IPS-NIHi7 (cell line): ENCODE measurements around the gene STX1B.
"Not testable (repeated sequence)": the region's sequence is repeated elsewhere in the genome, so short reads cannot be mapped to it uniquely, and the experiment has no call there.

Source experiments
- DNase-seq: peaks from one replicate; pipeline ENCODE4 v3.0.0; 2012; ENCODE audit warnings: mixed read lengths; ENCODE audit errors: extremely low spot score

STX1B gene

DNA sequence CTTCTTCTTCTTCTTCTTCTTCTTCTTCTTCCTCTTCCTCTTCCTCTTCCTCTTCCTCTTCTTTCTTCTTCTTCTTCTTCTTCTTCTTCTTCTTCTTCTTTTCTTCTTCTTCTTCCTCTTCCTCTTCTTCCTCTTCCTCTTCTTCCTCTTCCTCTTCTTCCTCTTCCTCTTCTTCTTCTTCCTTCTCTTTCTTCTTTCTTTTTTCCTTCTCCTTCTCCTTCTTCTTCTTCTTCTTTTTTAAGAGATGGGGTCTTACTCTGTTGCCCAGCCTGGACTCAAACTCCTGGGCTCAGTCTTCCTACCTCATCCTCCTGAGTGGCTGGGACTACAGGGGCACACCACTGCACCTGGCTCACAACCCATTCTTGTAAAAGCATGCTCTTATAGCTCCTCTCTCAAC, 2.9 kb upstream of the STX1B start:
- DNase-seq: not testable (repeated sequence)

- DNase-seq: not testable (repeated sequence)
These were observed 1.4 kb upstream of the STX1B start for GRCh38 chr16:31011815-31012214.

DNA sequence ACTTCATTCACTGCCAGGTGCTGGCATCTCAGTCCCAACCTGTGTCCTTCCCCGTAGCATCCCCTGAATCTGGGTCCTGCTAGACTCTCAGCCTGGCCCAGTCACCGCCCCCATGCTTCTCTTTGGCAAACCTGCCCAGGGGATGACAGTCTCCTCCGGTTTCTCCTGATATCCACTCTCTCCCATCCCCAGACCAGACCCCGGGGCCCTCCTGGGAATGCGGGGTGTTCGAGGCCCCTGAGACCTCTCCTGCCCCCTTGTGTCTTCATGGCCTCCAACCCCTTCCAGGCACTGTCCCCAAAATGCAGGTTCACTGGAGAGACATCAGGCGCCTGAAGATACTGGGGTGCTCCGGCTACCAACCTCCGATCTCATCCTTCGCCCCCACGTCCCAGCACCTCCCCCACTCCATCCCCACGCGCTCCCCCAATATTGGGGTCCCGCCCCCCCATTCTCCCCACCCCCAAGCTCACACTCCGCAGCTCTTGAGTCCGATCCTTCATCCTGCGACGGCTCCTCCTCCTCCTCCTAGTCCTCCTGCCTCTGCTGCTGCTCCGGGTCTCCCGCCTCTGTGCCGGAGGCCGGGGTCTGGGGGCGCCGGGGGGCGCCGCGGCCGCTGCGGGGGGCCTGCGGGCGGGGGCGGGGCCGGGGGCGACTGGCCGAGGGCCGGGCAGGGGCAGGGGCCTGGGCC, 399 bp downstream of the STX1B start:
- peak; percentile 41 for DNase-seq

- no peak for DNase-seq
These were observed 1.3 kb downstream of the STX1B start for GRCh38 chr16:31009120-31009519.

- DNase-seq: no peak
These were observed 1.9 kb downstream of the STX1B start for GRCh38 chr16:31008551-31008950.

GRCh38 chr16:31008149-31008548, 2.3 kb downstream of the STX1B start:
- DNase-seq: no peak

DNA sequence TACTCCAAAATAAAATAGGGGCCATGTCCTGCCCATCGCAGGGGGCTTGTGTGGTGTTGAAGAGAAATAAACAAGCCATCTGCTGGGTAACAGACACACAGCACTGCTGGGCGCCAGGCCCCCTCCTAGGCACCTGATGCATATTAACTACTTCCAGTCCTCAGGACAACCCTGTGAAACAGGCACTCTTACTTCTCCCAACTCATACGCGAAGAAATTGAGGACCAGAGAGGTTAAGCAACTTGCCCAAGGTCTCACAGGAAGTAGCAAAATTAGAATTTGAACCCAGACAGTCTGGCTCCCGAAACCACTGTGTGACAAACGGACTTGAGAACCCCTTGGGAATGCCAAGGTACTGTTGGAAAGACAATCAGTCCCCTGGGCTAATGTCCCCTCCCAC, 2.8 kb downstream of the STX1B start:
- DNase-seq: no peak

DNA sequence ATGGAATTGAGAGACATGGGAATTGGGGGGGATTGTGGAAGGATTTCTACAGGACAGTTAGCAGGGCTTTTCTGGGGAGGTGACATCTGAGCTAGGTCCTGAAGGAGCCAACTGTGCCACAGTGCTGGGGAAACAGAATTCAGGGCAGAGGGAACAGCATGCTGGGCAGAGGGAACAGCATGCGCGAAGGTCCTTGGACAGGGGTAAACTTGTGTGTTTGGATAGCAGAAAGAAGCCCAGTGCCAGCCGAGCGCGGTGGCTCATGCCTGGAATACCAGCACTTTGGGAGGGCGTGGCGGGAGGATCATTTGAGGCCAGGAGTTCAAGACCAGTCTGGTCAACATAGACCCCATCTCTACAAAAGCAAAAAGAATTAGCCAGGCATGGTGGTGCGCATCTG, 3.8 kb downstream of the STX1B start:
- no peak for DNase-seq

DNA sequence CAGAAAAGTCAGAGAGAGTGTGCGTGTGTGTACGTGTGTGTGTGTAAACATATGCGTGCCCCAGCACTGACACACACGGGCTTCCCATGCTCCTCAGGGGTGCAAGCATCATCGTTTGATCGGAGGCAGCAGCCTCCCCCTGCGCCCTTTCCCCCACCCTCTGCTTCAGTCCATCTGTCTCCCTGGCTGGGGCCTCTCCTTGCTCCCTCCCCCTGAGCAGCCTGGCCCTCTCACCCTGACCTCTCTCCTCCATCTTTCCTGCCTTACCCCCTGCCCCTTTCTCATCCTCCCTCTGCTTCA, 4.4 kb downstream of the STX1B start:
- DNase-seq: no peak

DNA sequence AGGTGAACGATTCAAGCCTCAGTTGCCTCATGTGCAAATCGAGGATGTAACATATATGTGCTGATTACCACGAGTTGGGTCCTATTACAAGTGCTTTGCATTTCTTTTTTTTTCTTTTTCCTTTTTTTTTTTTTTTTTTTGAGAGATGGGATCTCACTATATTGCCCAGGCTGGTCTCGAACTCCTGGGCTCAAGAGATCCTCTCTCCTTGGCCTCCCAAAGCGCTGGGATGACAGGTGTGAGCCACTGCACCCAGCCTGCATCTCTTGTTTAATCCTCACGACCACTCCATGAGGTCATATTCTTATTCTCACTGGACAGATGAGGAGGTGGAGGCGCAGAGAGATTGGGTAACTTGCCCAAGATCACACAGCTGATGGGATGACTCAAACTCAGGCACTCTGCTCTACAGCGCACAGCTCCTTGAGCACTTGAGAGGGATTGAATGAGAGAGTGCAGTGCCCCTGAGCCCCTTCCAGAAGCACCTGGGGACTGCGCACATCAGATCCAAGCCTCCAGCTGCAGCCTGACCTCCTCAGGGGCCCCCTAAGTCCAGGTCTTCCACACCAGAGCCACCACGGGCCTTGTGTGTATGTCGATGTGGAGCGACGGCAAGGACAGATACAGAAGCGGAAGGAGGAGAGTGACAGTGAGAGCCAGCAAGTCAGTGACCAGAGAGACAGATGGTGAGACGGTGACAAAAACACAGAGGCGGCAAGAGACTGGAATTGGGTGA, 4.9 kb downstream of the STX1B start:
- no peak for DNase-seq

GRCh38 chr16:31004658-31005057, 5.8 kb downstream of the STX1B start:
- no peak for DNase-seq

DNA sequence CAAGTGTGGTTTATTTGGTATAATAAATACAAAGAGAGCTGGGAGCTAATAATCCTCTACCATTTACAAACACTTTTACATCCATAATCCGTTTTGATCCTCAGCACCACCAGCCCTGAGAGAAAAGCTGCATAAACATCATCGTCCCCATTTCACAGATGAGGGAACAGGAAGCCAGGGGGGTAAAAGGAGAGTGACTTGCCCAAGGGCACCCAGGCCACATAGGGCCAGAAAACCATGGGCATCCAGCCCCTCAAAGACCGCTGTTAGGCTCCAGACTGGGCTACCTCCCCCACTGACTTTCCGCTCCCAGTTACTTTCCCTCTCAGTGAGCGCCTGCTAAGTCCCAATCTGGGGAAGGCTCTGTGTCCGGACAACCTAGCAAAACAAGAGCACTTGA, 6.7 kb downstream of the STX1B start:
- no peak for DNase-seq

DNA sequence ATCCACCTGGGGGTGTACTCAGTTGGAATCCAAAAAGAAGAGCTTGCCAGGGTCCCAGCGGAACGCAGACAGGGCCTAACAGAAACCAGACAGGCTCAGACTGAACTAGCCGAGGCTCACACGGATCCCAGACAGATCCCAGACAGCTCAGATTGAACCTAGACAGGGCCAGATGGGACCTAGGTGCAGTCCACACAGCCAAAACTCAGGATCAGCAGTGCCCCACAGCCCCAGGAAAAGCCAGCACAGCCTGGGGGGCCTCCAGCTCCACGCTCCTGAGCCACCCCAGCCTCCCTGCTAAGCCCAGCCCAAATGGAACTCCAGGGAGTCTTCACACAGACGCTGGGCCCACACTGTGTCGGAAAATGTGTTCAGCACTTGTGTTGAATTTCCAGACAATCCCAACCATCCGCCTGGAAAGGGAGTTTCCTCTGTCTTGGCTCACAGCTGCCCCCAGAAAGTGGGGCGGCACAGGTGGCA, 7.5 kb downstream of the STX1B start:
- DNase-seq: no peak

GRCh38 chr16:31002250-31002700, 8.2 kb downstream of the STX1B start:
- no peak for DNase-seq

- no peak for DNase-seq
These were observed 8.8 kb downstream of the STX1B start for GRCh38 chr16:31001507-31002249.

DNA sequence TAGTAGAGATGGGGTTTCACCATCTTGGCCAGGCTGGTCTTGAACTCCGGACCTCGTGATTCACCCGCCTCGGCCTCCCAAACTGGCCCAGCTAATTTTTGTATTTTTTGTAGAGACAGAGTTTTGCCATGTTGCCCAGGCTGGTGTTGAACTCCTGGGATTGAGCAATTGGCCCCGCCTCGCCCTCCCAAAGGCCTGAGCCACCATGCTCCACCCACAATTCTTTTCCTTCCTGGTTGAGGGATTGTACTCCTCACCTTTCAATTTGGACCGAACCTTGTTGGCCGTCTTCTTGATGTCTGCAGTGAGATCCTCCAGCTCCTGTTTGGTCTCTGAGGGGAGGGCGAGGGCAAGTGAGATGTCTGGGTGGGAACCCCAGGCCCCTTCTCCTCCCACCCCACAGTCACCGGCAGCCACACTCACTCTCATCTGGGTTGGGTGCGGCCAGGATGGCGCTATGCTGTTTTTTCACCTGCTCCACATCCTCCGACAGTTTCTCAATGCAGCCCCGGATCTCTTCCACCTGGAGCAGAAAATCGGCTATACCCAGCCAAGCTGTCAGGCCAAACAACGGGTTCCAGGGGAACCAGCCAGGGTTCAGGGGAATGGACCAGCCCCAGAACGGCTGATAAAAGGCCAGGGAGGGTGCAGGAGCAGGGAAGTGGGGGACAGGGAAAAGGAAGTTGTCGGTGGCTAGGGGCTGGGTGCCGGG, 9.6 kb downstream of the STX1B start:
- DNase-seq: no peak

DNA sequence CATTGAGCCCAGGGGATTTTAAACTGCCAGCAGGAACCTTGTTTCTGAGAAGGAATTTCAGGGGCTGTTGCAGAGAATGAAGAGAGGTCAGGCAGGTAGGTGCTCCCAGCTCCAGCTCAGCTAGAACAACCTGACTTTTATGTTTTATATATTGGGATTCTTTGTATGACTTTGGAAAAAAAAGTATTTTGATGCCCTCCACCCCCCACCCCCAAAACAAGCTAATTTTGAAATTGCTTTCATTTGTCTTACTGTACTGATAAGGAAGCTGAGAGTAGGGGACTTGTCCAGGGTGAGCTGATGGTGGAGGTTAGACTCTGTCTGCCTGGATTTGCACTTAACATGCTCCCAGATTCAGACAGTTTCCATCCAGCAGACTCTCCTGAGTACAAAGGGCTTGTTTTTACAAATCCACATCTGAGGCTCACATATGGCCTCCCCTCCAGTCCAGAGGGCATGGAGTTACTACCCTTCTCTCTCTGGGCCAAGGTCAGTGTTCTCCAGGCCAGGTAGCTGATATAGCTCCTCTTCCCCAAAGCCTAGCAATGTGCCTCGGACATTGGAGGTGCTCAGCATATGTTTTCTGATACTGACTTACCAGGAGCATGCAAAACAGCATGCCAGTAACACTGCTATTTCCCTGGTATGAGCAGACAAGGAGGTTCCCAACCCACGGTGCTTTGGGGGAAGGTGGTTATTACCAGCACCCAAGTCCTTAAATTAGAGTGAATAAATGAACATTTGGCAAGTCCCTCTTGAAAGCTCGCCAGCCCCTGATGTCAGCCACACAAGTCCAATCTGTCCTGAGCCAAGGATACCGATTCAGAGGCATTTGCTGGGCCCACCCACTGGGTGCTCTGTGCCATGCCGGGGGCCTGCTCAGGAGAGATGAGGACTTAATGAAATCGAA, 11.3 kb downstream of the STX1B start:
- DNase-seq: no peak

DNA sequence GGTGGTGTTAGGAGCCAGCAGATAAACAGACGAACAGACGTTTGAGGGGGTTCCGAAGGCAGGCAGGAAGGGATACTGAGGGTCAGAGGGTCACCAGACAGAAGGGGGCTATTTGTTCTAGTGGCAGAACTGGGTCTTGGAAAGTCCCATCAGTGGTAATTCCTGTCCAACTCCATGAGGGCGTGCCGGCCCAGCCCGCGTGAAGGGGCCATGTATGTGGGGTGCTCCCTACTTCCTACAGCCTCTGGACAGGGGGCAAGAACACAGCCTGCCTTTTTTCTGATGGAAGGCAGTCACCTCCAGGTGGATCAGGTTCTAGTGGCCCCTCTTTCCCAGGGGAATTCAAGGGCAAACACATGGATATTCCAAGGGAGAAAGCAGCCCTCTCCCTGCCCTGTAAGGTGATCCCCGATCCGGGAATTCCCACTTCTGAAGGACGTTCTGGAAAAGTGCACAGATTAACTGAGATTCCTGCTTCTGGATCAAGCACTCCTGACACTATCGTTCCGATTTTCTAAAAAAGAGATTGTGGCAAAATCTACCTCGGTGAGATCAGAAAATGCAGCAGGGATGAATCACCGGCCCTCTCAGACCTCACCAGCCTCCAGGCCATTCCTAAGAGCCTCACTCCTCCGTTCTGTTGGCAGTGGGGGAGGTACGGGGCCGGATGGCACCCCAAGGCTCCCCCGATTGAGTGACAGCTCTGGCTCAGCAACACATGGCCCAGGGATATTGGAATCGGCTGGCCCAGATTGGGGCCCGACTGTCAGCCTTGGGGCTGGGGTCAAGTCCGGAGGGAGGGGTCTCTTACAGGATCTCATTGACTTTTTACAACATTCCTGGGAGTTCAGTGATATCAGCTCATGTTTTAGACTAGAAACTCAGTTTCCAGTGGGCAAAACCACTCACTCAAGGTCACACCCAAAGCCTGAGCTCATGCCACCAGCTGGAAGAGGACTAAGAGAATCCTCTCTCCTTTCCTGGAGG, 12.4 kb downstream of the STX1B start:
- DNase-seq: peak; percentile 34

DNA sequence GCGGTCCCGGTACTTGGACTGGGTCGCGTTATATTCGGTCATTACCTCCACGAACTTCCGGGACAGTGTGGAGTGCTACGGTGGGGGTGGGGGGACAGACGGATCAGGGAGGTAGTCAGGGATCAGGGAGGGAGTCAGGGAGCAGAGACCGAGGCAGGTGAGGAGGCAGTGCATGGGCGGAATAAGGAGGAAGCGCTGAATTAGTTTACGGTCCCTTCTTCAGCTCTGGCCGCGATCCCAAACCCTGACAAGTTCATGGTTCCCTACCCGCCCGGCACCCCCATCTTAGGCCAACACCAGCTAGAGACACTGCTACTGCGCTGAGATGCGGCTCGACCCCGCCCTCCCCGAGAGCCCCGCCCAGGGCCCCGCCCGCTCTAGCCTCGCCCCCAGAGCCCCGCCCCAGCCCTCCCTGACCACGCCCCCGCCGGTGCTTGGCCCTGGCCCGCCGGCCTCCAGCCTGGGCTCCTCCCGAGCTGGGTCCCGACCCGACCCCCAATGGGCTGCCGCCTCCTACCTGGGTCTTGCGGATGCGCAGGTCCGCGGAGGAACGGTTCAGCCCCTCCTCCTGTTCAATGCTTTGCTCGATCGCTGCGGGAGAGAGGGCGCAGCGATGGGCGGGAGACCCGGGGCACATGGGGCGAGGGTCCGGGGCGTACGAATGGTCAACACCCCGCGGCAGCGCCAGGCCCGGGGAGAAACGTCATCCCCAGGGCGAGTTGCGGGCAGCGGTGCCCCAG, 13.3 kb downstream of the STX1B start:
- DNase-seq: peak; percentile 98
